Activated CD4-positive, CD25-positive, alpha-beta regulatory T cell treated with anti-CD3 and anti-CD28 coated beads, Interleukin-2, amount 50 U/mL, for 24 hours (primary cell): ENCODE measurements around the gene TBC1D10A.
A peak's percentile ranks its signal among the peaks of the same experiment; 100 is the strongest.
"Not testable (repeated sequence)": the region's sequence is repeated elsewhere in the genome, so short reads cannot be mapped to it uniquely, and the experiment has no call there.

Source experiments
- ATAC-seq, 2 donors: fragments of 150-1000 bp; cut with Tn5 transposase; one replicate each; pipeline ENCODE4 v1.10.0; 2021; ENCODE audit warnings: mild to moderate bottlenecking in 1 of 2, moderate library complexity in 1 of 2

The TBC1D10A gene

DNA sequence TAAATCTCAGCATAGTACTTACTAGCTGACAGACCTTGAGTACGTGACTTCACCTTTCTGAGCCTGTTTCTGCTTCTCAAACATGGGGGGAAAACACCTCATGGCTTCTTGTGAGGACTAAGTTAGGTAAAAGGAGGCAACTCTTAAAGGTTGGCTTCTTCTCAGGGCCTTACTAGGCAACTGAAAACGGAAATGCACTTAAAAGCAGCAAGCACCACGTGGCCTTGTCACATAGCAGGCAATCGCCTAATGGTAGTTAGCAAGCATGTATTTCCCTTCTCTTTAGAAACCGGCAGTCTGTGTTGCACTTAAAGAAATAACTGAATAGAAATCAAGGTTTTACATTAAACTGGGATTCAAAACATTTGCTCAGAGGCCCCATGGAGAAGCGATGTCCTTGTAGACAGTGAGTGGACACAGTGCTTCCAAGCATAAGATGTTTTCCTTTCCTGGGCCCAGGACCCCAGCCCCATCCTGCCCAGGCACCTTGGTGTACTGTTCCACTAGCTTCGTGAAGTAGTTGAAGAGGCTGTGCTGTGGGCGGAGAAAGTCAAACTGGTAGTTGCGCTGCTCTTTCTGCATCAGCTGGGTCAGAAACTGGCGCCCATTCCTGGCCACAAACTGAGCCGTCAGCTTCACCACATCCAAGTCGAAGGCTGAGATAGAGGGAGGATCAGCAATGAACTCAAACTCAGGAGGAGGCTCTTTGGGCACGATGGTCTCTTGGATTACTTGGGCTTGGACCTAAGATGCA lies 17.9 kb upstream of the TBC1D10A start:
- no peak for ATAC-seq

DNA sequence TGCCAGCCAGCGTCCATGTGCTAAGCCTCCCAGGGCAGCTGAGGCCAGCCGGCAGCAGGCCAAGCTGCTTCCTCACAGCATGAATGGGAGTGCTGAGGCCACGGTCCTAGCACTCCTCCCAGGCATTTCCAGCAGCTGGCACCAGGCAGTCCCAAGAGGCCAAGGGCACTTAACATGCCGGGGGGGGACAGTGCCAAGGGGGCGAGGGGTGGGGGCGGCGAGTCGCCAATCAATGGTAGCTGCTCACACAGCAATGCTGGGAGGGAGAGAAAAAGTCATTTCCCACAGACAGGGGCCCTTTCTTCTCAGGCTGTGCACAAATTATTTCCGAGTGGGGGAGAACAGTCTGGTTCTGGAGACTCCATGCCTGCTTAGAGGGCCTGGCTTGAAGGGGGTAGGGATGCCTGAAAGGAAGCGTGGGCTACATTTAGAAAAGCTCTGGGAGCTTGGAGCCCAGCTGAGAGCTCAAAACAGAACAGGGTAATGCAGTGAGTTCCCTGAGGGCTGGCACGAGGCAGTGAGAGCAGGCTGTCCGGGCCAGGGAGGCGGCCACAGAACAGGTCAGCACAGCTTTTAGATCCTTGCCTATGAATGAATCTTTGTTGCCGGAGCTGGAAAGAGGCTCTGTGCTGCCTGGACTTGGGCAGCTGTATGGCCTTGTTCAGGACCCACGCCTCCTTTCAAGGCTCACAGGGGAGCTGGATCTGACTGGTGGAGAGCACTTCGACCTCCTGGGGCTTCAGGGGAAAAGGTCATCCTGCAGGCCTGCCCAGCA lies 14.4 kb upstream of the TBC1D10A start:
- no peak for ATAC-seq

DNA sequence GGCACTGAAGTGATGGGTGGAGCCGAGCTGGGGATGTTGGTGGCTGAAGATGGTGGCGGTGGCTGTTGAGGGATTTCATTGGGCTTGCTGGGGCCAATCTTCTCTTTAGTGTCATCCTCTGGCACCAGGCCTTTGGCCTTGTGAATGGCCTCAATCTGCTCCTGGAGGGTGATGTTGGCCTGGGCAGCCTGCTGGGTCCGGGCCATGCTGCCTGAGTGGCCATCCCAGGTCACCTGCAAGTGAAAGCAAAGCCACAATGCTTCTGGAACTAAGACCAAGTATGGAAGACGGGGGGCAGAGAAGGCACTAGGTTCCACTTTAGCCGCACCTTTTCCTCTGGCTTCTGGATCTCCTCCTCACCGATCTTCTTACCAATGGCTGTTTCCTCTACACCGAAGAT lies 12.1 kb upstream of the TBC1D10A start:
- ATAC-seq = no peak

DNA sequence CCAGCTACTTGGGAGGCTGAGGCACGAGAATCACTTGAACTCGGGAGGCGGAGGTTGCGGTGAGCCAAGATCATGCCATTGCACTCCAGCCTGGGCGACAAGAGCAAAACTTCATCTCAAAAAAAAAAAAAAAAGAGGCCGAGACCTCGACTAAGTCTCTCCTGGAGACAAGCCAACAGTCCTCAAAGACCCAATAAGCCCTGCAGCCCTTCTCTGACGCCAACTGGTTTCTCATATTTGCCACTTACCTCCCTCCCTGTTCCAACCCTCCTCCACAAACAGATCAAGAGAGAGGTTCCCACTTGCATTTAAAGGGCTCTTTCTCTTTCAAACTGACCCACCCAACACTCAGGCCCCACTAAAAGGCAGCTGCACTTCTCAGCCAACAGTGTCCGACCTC lies 11.6 kb upstream of the TBC1D10A start:
- not testable (repeated sequence) for ATAC-seq

DNA sequence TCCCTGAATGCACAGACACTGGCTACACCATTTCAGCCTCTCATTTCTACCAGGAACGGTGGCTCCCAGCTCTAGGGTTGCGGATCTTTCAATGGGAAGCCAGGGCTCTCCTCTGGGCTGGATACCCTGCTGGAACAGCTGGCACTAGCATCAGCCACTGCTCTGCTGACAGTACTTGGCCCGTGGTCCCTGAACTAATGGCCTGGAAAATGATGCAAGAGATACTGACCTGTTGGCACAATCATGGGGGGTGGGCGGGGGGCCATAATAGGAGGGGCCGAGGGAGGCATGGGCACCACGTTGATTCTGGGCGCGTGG lies 10.7 kb upstream of the TBC1D10A start:
- no peak for ATAC-seq

DNA sequence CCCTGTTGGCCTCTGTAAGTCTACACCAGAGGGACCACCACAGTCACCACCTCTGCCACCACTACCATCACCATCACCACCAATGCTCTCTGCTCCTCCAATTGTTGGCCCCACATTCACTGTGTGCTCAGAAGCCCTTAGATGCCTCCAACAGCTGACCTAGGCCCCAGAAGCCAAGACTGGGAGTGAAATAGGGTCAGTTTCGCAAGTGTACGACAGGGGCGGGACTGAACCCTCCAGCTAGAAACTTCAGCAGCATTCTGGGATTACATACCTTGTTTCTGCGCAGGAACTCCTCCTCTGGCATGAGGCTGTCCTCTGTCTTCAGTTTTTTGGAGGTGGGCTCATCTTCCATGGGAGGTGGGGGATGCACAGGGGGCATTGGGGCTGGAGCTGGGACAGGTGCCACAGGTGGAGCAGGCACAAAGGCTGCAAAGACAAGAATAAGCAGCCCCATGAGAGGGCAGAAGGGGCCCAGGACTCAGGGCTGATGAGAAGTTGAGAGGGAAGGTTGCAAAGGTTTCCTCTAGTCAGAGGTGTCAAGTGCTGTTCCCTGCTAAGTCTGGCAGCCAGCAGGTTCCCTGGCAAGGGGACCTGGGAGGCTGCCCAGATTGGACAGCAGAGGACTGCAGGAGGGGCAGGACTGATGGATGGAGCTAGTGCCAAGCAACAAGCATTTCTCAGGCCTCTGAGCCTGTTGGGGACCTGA lies 10.2 kb upstream of the TBC1D10A start:
- ATAC-seq = no peak

DNA sequence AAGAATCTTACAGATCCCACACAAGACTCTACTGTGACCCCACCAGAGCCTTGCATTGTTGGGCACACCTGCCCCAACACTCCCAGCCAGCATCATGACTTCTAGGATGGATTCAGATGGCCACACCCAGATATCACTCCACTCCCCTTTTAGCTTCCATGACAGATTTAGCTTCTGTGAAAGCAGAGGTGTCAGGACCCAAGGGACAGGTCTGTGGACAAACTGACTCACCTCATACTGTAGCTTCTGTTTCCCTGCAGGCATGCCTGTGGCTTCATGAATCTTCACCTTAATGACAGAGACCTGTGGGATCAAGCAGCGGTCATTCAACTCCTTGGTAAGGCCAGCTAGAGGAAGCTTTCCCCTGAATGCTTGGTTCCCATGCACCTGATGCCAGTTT lies 8.5 kb upstream of the TBC1D10A start:
- ATAC-seq = no peak

DNA sequence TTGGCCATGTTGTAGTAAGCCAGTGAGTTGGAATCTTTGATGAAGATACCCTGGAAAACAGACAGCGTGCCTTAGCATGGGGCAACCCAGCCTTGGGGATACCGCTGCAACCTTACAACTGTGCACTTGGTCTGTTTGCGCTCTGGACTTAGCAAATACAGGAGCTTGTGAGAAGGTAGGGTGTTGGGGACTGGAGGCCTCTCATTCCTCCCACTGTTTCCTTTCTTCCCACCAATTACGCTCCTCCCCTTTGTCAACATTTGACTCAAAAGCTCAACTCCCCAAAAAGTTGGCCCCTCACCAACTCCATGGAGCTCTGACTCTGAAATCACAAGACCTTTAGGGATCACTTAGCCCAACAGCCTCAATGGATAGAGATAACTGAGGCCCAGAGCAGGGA lies 7.9 kb upstream of the TBC1D10A start:
- ATAC-seq = no peak

DNA sequence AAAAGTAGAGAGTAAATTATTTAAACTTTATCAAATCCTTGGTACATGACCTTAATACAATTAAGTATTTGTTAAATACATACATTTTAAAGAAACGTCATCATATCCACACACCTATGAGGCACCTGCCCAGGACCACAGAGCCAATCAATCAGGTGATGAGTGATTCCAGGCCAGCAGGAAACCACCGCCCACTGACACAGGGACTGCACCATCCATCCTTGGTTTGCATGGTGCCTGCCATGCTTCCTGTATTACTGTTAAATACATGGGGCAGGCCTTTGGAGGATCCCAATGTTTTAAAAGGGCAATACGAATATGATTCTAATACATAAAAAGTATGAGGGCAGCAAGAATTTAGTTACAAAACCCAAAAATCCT lies 7.0 kb upstream of the TBC1D10A start:
- ATAC-seq = no peak

DNA sequence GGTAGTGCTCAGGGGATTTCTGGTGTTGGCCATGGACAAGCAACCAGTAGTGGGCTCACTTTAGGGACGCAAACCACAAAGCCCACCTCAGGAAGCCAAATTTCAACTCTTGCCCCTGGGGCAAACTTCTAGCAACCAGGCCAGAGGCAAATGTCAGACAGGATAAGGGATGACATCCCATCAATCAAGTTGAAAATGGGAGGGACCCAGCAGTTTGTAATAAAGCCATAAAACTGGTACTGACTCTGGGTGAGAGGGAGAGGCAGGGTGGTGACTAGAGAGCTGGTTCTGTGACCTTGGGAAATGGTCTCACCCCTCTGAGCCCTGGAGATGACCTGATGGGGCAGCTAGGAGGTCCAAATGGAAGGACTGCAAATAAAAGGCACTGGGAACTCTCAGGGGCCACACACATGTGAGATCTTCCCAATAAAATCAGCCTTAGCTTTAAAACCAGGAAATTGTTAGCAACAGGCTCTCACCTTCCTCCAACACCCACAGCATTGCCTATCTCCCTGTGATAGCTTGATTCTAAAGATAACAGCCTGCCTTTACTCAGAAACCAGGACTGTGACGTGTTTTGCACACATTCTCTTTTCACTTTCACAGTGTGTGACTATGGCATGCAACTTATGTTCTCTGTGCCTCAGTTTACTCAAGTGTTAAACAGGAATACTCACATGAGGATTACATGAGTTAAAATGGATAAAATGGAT lies 6.4 kb upstream of the TBC1D10A start:
- ATAC-seq = peak in 1 of 2 donors; percentile 39

DNA sequence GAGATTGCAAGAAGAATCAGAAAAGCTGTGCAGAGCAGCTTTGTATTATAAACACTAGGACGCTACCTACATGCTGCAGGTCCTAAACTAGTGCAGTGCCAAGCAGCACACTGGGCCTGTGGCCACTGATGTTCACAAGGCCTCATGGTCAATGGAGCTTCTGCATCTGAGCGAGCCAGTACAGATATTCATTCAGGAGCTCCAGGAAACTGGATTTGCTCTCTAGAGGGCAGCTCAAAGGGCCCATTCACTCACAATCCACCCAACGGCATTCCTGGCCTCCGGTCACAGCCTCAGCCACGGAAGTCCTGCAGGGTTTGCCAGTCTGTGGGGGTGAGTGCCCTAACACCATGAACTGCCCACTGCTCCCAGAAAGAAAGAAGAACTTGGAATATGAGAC lies 5.8 kb upstream of the TBC1D10A start:
- ATAC-seq = no peak

DNA sequence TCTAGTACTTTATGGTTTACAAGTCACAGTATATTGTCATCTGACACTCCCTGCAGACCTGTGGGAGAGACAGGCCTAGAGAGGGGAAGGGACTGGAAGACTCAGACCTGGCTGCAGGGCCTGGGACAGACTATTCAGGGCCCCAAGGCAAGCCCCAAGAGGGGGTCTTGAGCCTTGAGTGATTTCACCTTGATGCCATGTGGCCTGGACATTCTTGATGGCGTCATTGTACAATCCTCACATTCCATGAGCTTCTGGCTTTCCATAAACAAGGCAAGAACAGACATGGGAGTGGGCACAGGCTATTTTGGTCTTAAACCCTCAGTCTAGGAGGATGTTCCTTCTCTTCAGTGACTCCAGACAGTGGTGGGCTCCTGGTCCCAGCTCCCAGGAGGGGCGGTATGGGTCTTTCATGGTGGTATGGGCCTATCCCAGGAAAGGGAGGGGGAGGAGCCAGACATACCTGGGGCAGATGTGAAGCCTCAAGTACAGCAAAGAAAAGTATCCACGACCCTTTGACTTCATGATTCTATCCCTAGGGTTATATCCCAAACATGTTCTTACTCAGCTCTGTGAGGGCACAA lies 1.8 kb upstream of the TBC1D10A start:
- no peak for ATAC-seq

DNA sequence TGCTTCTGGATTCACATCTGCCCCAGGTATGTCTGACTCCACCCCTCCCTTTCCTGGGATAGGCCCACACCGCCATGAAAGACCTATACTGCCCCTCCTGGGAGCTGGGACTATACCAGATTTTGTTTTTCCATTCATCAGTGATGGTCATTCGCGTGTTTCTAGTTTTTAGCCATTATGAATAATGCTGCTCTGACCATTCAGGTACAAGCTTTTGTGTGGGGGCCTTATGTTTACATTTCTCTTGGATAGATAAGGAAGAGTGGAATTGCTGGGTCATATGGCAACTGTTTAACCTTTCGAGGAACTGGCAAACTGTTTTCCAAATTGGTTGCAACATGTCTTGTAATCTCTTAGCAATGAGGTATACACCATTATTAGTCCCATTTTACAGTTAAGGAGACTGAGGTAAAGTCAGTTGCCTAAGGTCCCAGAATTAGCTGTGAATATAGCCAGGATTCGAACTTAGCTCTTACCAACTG lies 1.2 kb upstream of the TBC1D10A start:
- ATAC-seq = no peak

DNA sequence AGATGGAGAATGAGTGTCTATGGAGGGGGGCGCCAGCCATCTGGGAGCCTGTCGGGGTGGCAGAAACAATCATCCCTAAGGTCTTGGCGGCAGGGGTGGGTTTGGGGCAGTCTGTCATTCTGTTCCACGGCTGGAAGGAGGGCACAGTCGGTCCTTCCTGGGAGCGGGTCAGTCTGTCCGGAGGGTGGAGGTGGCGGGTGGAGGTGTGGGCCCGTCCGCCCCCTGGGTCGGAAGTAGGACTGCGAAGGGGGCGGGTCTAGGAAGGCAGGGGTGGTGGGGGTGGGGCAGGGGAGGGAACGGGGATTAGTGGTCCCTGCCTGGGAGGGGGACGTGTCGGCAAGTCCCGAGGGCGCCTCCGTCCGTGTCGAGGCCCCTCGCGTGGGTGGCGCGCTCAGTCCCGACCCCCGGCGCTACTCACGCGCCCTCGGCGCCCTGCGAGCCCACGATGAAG lies 461 bp downstream of the TBC1D10A start:
- peak; percentile 14 to 31 for ATAC-seq

DNA sequence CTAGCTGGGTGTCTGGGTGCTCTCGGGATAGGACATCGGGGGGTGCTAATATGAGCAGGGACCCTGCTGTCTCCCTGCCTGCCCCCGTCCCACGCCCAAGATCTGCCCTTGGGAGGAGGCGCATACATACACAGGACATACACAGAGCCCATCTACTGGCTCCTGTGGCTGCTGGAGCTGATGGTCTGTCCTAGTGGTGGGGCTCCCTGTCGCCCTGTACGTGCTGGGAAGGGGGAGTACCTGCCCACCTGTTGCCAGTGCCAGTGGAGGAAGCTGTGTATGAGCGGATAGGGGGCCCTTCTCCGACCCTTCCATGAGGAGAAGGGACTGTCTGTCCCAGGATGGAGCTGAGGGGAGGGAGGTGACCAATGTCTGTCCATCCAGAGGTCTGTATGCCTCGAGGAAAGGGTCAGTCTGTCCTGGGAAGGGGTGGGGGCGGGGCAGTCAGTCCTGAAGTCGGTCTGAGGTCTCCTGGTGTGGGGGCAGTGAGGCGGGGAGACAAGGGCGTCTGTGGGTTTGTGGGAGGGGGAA lies 952 bp downstream of the TBC1D10A start:
- no peak for ATAC-seq

DNA sequence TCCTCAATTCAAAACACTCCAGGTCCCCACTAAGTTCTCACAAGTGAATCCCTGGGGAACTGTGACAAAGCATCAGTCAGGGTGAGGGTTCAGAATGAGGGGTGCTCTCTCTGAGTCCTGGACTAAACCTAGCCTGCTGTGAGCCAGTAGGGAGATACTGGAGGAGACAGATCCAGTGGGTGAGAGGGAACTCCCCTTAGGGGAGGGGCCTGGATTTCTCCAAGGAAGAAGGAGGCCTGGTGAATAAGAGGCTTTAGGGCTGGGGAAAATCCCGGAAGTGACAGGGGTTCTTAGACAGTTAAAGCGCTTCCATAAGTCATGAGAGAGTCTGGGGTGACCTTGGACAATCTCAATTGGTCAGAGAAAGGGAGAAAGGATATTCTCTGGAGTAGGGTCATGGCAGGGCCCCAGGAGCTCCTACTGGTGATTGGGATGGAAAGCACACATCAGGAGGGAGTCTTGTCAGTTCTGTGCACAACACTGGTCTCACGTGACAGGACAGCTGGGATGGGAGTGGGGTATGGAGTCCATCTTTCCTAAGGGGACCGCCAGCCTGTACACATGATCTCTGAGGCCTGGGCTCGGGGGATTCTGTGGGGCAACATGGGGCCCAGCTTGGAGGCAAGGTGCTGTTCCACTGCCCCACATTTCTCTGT lies 1.5 kb downstream of the TBC1D10A start:
- ATAC-seq = no peak

DNA sequence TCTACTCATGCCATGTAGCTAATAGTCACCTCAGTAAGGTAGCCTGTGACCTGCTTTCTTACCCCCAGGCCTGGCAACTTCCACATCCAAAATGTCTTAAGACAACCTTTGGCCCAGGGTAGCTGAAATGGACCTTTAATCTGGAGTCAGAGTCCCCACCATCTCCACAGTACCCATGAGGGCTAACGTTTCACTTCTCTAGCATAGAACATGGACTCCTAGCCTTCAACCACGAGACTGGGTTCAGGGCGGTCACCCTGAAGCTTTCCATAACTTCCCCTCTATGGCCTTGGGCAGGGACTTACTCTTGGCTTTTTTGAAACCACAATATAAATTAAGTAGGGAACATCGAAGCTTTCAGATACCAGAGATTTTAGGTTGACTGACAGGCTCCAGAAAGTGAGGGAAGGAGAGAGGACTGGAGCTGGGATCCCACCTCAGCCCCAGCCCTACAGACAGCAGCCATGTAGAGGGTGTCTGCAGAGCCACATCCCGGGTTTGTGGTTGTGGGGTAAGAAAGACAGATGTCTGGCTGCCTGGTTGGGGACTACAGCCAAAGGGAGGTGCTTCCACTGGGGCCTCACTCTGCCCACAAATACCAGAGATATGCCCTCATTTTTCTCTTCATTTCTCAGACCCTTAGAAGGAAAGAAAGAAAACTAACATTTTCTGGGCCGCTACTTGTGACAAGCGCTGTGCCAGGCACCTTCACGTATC lies 2.6 kb downstream of the TBC1D10A start:
- ATAC-seq = no peak

DNA sequence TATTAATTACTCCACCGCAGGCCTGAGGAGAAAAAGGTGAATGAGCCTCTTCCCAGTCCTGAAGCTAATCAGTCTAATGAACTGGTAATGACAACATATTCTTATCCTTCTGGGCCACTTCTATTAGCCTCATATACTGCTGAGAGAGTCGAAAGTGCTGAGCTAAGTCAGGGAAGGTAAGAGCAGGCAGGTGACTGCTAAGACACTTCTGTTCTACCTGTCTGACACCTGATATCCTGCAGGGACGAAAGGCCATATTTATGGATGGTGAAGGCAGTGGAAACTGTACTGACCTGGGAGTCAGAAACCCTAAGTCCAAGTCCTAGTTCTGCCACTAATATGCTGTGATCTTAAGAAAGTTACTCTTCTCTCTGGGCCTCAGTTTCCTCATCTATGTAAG lies 3.5 kb downstream of the TBC1D10A start:
- ATAC-seq = no peak

DNA sequence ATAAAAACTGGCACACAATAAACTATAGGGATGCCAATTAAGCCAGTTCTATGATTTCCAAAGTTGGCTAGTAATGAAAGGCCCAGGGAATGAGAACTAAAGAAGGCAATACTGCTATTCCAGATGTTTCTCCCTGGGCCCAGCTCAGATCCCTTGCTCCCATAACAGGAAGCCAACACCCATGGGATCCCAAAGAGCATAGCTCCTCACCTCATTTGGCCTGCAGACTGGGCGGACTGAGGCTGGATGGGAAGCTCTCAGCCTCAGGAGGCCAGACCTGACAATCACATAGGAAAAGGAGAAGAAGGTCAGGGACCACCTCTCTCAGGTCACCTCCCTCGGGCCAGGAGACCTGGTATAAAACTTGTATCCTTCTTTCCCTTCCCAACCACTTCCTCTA lies 5.3 kb downstream of the TBC1D10A start:
- no peak for ATAC-seq

DNA sequence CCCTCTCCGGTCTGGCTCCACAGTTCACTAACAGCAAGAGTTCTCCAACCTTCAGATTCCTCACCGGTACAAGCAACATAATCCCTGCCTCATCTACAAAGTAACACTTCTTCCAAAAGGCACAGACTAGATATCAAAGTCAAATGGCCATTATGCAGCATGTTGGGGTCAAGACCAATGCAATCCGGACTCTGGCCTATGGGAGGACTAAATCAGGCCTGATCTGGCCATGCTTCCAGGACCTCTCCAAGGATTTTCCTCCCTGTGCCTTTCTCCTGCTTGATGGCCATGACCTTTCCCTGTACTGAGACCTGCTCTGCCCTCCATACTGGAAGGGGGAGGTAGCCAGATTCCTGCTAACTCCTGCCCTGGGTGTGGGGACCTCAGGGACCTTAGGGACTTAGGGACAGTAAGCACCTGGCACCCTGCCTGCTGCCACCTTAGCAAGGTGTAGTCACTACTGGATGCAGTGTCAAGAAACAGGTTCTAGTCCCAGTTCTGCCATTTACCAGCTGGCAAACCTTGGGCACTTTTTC lies 6.7 kb downstream of the TBC1D10A start:
- no peak for ATAC-seq
